GM12892 (cell line): ENCODE results near the gene IFT20.

Source experiments
- POLR2A ChIP-seq: IDR thresholded peaks from 2 replicates; pipeline ENCODE4 v1.6.1; 2011; ENCODE audit warnings: low read depth, low read length, control low read depth
- POLR2AphosphoS5 ChIP-seq: IDR thresholded peaks from 2 replicates; pipeline ENCODE4 v1.6.1; 2011; ENCODE audit warnings: low read depth, low read length, control low read depth
- TAF1 ChIP-seq: IDR thresholded peaks from 2 replicates; pipeline ENCODE4 v1.6.1; 2011; ENCODE audit warnings: low read depth, mild to moderate bottlenecking, control low read depth, low read length, borderline replicate concordance

DNA sequence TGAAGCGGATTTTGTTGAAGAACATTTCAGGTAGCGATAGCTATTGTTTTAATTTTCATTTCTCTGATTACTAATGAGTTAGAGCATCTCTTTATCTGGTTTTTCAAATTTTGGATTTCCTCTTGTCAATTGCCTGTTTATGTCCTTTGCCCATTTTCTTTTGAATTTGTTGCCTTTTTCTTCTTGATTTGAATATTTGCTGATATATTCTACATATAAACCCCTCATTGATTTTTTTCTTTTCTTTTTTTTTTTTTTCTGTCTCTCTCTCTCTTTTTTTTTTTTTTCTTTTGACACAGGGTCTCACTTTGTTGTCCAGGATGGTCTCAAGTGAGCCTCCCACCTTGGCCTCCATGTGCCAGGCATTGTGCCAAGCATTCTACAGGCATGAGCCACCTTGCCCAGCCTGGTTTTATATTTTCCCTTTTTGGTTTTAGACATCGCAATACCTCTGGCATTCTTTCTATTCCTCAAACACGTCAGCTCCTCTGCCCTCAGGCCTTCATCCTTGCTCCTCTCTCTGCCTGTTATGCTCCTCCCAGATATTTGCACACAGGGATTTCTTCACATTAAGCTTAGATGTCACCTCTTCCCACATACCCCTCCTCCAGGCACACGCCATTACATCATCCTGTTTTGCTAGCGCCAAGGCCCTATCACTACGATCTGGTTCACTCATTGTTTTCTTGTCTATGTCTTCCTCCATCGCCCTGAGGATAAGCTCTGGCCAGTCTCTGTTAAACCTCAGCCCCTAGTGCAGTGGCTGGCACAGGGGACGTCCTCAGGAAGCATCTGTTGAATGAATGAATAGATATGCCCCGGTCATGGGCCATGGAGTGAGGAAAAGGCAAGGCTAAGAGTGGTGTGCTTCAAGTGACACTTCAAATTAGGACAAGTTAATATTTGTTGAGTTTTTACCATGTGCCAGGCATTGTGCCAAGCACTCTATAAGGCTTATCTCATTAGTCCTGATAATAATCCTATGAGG lies 44.8 kb upstream of the IFT20 start:
- TF ChIP-seq TAF1, result no peak
- no peak for TF ChIP-seq POLR2AphosphoS5
- no peak for TF ChIP-seq POLR2A
